GM23338 (cell line): ENCODE results near the gene CRYBG3. TPM values are rescaled to one million over a fixed set of nuclear protein-coding genes. Genes with fewer than 3 reads are reported as not detected.

Source experiments
- ATAC-seq: fragments of 200-7000 bp; cut with Tn5 transposase; 3 replicates; pipeline ENCODE4 v1.9.1; 2020
- DNase-seq: peaks from one replicate; pipeline ENCODE4 v3.0.0-alpha.2; 2015; ENCODE audit warnings: low spot score
- H2AFZ ChIP-seq: fragments of 200-600 bp; sonication (generic); 2 replicates; pipeline ENCODE4 v1.8.0; 2016; ENCODE audit warnings: antibody characterized with exemption, mild to moderate bottlenecking, moderate library complexity
- H3F3A ChIP-seq: fragments of 200-600 bp; sonication (generic); replicated peaks from 2 replicates; pipeline ENCODE4 v1.8.0; 2017; ENCODE audit warnings: antibody characterized with exemption, mixed run types, low read depth
- H3K27ac ChIP-seq: fragments of 200-600 bp; sonication (generic); 2 replicates; pipeline ENCODE4 v1.6.1; 2016; ENCODE audit warnings: low read depth
- H3K27me3 ChIP-seq: fragments of 200-600 bp; sonication (generic); 2 replicates; pipeline ENCODE4 v1.8.0; 2016; ENCODE audit warnings: mild to moderate bottlenecking, mixed run types, moderate library complexity; ENCODE audit not compliant: insufficient read depth
- H3K36me3 ChIP-seq: fragments of 200-600 bp; sonication (generic); 2 replicates; pipeline ENCODE4 v1.8.0; 2016; ENCODE audit warnings: mild to moderate bottlenecking; ENCODE audit not compliant: insufficient read depth
- H3K4me1 ChIP-seq: fragments of 200-600 bp; sonication (generic); 2 replicates; pipeline ENCODE4 v1.8.0; 2016; ENCODE audit warnings: mild to moderate bottlenecking, moderate library complexity; ENCODE audit not compliant: insufficient read depth
- H3K4me2 ChIP-seq: fragments of 200-600 bp; sonication (generic); 2 replicates; pipeline ENCODE4 v1.7.1; 2017; ENCODE audit warnings: mixed run types
- H3K4me3 ChIP-seq: fragments of 200-600 bp; sonication (generic); 2 replicates; pipeline ENCODE4 v1.6.1; 2016; ENCODE audit warnings: mixed run types
- H3K79me2 ChIP-seq: fragments of 200-600 bp; sonication (generic); replicated peaks from 2 replicates; pipeline ENCODE4 v1.8.0; 2017; ENCODE audit warnings: mild to moderate bottlenecking; ENCODE audit not compliant: insufficient read depth
- H3K9me2 ChIP-seq: fragments of 200-600 bp; sonication (generic); 2 replicates; pipeline ENCODE4 v1.8.0; 2017; ENCODE audit not compliant: insufficient read depth
- H4K20me1 ChIP-seq: fragments of 200-600 bp; sonication (generic); replicated peaks from 2 replicates; pipeline ENCODE4 v1.8.0; 2017; ENCODE audit warnings: mild to moderate bottlenecking; ENCODE audit not compliant: insufficient read depth
- H3K27ac Mint-ChIP-seq: 2 replicates; pipeline ENCODE4 v1.8.0; 2020; ENCODE audit warnings: inconsistent platforms, mild to moderate bottlenecking, moderate library complexity, mixed read lengths
- H3K27me3 Mint-ChIP-seq: 3 replicates; pipeline ENCODE4 v1.8.0; 2022; ENCODE audit warnings: low read depth, mild to moderate bottlenecking, moderate library complexity, mixed read lengths, inconsistent platforms; ENCODE audit not compliant: insufficient read depth, poor library complexity
- H3K36me3 Mint-ChIP-seq: 3 replicates; pipeline ENCODE4 v1.8.0; 2021; ENCODE audit warnings: low read depth, mild to moderate bottlenecking, inconsistent platforms, moderate library complexity, mixed read lengths
- H3K4me1 Mint-ChIP-seq: 3 replicates; pipeline ENCODE4 v1.8.0; 2020; ENCODE audit warnings: mild to moderate bottlenecking, inconsistent platforms, mixed read lengths
- H3K4me3 Mint-ChIP-seq: 3 replicates; pipeline ENCODE4 v1.8.0; 2021; ENCODE audit warnings: moderate library complexity, mild to moderate bottlenecking, inconsistent platforms, mixed read lengths
- H3K9me3 Mint-ChIP-seq: 3 replicates; pipeline ENCODE4 v1.8.0; 2020; ENCODE audit warnings: moderate library complexity, mild to moderate bottlenecking, inconsistent platforms, mixed read lengths
- CREB1 ChIP-seq: fragments of 250-450 bp; sonication (Bioruptor Pico); IDR thresholded peaks from 2 replicates; pipeline ENCODE4 v1.5.0; 2020; ENCODE audit warnings: low read depth, mild to moderate bottlenecking, moderate library complexity
- CTCF ChIP-seq, 2 experiments: fragments of 200-600 bp in 1 of 2; sonication (generic) in 1 of 2; conservative IDR thresholded peaks; 2 replicates each; pipeline versions ENCODE4 v1.5.1 to v1.6.1; 2016 to 2017; ENCODE audit warnings: antibody characterized with exemption in 2 of 2, low read depth in 2 of 2, mild to moderate bottlenecking in 2 of 2, moderate library complexity in 1 of 2
- ETS1 ChIP-seq: IDR thresholded peaks from 2 replicates; pipeline ENCODE4 v1.6.1; 2016; ENCODE audit warnings: antibody characterized with exemption
- EZH2 ChIP-seq: fragments of 200-600 bp; sonication (generic); IDR thresholded peaks from one replicate; pipeline ENCODE4 v1.8.0; 2017; ENCODE audit warnings: antibody characterized with exemption, mild to moderate bottlenecking, low read depth; ENCODE audit not compliant: unreplicated experiment
- EZH2phosphoT487 ChIP-seq: fragments of 200-600 bp; sonication (generic); IDR thresholded peaks from one replicate; pipeline ENCODE4 v1.8.1; 2018; ENCODE audit warnings: antibody characterized with exemption; ENCODE audit not compliant: unreplicated experiment
- JUNB ChIP-seq: IDR thresholded peaks from one replicate; pipeline ENCODE4 v1.6.1; 2016; ENCODE audit warnings: antibody characterized with exemption; ENCODE audit not compliant: unreplicated experiment
- NANOG ChIP-seq: IDR thresholded peaks from 2 replicates; pipeline ENCODE4 v1.6.1; 2016; ENCODE audit warnings: antibody characterized with exemption, borderline replicate concordance
- POLR2AphosphoS5 ChIP-seq: IDR thresholded peaks from 2 replicates; pipeline ENCODE4 v1.6.1; 2016; ENCODE audit warnings: antibody characterized with exemption, low read depth
- REST ChIP-seq: IDR thresholded peaks from one replicate; pipeline ENCODE4 v1.6.1; 2018; ENCODE audit warnings: antibody characterized with exemption; ENCODE audit not compliant: unreplicated experiment
- STAT1 ChIP-seq: IDR thresholded peaks from one replicate; pipeline ENCODE4 v1.6.1; 2016; ENCODE audit warnings: antibody characterized with exemption; ENCODE audit not compliant: unreplicated experiment
- ZNF114 ChIP-seq: fragments of 250-450 bp; sonication (Bioruptor Pico); IDR thresholded peaks from 2 replicates; pipeline ENCODE4 v1.5.0; 2020; ENCODE audit warnings: mild to moderate bottlenecking, moderate library complexity
- ZNF331 ChIP-seq: fragments of 250-450 bp; sonication (Bioruptor Pico); IDR thresholded peaks from 2 replicates; pipeline ENCODE4 v1.5.0; 2020; ENCODE audit warnings: low read depth, mild to moderate bottlenecking, moderate library complexity
- ZNF462 ChIP-seq: fragments of 250-450 bp; sonication (Bioruptor Pico); IDR thresholded peaks from 2 replicates; pipeline ENCODE4 v1.5.0; 2020; ENCODE audit warnings: mild to moderate bottlenecking, moderate library complexity
- polyA plus RNA-seq: library from polyadenylated mRNA; unstranded; fragments of >200 nt; fragmentation: Nextera tagmentation; extraction: Ambion mirVana; gene quantifications from 2 replicates; pipeline ENCODE4 v1.2.1, GENCODE V29; 2016
- total RNA-seq: library from RNA; depleted of rRNA; stranded (reverse); fragments of >200 nt; shearing (Covaris generic); gene quantifications from 2 replicates; pipeline ENCODE4 v1.2.3, GENCODE V29; 2014

CRYBG3 gene
- total and polyA plus RNA-seq, 2 experiments from 2014 or later = 2.3 to 8.9 TPM

- H3K4me1 Mint-ChIP-seq = no peaks in the 10 kb centered on the region
- Histone ChIP-seq H3K4me3 (no peak overlapping the region), H3K27ac (no peak overlapping the region), H3K79me2 (no peaks in the 10 kb centered on the region), H3K4me1 (no peaks in the 10 kb centered on the region), H3K36me3 (peaks cover 5% of the 10 kb centered on the region; the same call in 1 of the 2 replicates), H3K4me2 (no peak overlapping the region), H2AFZ (no peak overlapping the region), H3K9me2 (no peaks in the 10 kb centered on the region), H3K27me3 (no peaks in the 10 kb centered on the region), H3F3A (no peaks in the 10 kb centered on the region), H4K20me1 (no peaks in the 10 kb centered on the region)
- no peaks in the 10 kb centered on the region for H3K27me3 Mint-ChIP-seq
- no peaks in the 10 kb centered on the region for H3K9me3 Mint-ChIP-seq
- H3K36me3 Mint-ChIP-seq = peaks cover 4% of the 10 kb centered on the region; the same call in 2 of the 3 replicates
- no peak for DNase-seq
- TF ChIP-seq NANOG = no peak
- TF ChIP-seq REST = no peak
- no peak for TF ChIP-seq JUNB
- no peak for TF ChIP-seq STAT1
- no peak for TF ChIP-seq ETS1
- TF ChIP-seq EZH2phosphoT487 = no peak
- TF ChIP-seq ZNF331 = no peak
- TF ChIP-seq CREB1 (CRISPR knock-in tag) = no peak
- TF ChIP-seq POLR2AphosphoS5 = no peak
- no peak for TF ChIP-seq ZNF114 (CRISPR knock-in tag)
- TF ChIP-seq EZH2 = no peak
- no peak for TF ChIP-seq CTCF (conservative IDR thresholded peaks at IDR 0.05; ENCODE audit: low read depth in 2 of 2)
- no peak for TF ChIP-seq ZNF462
- no peak overlapping the region for H3K27ac Mint-ChIP-seq
- no peak for ATAC-seq
- no peak overlapping the region for H3K4me3 Mint-ChIP-seq
These were observed 64.4 kb downstream of the CRYBG3 start for GRCh38 chr3:97885931-97886824.
